ENCODE measurements around the gene RPS6KA6. TPM values are rescaled to one million over a fixed set of nuclear protein-coding genes. Genes with fewer than 3 reads are reported as not detected.

Gene RPS6KA6
- total RNA-seq, 1 donor = 4.0 TPM

DNA sequence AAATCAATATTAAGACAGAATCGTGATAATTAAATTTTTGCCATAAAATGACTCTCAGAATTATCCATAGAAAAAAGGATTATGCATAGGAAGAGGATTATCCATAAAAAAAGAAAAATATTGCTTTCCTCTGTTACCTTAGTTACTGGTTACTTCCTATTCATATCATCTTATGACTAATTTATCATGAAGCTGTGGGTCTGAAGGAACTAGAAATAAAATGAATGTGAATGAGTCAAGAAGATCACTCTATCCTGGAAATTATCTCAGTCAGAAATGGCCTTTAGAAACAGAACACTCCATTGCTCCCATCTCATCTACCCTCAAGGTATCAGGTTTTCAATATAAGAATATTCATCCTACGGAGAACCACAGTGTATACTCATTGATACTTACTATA is 19.4 kb downstream of the RPS6KA6 start:
- Histone ChIP-seq H3K9me3 (ENCODE audit: low read depth, low read length) (no peaks in the 10 kb centered on the region), H3K4me2 (ENCODE audit: insufficient read depth, low read length) (peak overlapping the region; percentile 28), H3K4me1 (ENCODE audit: insufficient read depth, low read length) (peaks cover 15% of the 10 kb centered on the region), H3K27ac (ENCODE audit: low read depth, low read length) (peak overlapping the region; percentile 73), H2AFZ (ENCODE audit: low read length) (no peak overlapping the region), H3K27me3 (ENCODE audit: insufficient read depth, low read length) (no peaks in the 10 kb centered on the region), H3K36me3 (ENCODE audit: insufficient read depth, low read length) (no peaks in the 10 kb centered on the region), H3K79me2 (ENCODE audit: insufficient read depth, low read length) (no peaks in the 10 kb centered on the region), H3K4me3 (ENCODE audit: insufficient read depth, low read length) (no peak overlapping the region), H4K20me1 (ENCODE audit: insufficient read depth, low read length) (no peaks in the 10 kb centered on the region)
- TF ChIP-seq, protein P1, sequence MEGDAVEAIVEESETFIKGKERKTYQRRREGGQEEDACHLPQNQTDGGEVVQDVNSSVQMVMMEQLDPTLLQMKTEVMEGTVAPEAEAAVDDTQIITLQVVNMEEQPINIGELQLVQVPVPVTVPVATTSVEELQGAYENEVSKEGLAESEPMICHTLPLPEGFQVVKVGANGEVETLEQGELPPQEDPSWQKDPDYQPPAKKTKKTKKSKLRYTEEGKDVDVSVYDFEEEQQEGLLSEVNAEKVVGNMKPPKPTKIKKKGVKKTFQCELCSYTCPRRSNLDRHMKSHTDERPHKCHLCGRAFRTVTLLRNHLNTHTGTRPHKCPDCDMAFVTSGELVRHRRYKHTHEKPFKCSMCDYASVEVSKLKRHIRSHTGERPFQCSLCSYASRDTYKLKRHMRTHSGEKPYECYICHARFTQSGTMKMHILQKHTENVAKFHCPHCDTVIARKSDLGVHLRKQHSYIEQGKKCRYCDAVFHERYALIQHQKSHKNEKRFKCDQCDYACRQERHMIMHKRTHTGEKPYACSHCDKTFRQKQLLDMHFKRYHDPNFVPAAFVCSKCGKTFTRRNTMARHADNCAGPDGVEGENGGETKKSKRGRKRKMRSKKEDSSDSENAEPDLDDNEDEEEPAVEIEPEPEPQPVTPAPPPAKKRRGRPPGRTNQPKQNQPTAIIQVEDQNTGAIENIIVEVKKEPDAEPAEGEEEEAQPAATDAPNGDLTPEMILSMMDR (IDR thresholded peaks at IDR 0.05; ENCODE audit: extremely low read depth, low read depth, low read length) = no peak
- no peak for DNase-seq (ENCODE audit: insufficient read length, low spot score, missing footprints)

DNA sequence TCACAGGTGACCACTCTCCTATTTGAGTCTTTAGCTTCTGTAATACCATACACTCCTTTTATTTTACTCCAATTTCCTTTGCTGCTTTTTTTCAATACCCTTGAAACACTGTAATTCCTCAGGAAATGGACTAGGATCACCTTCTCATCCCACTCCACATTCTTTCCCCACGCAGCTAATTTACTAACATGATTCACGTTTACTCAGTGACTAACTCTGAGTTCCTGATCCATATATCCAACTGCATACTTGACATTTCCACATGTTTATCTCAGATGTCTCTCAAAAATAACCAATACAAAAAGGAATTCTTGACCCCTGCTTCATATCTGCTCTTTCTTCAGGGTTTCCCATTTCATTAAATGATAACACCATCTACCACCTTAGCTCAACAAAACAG is 19.9 kb downstream of the RPS6KA6 start:
- Histone ChIP-seq H3K9me3 (ENCODE audit: low read depth, low read length) (no peaks in the 10 kb centered on the region), H2AFZ (ENCODE audit: low read length) (no peak overlapping the region), H3K27ac (ENCODE audit: low read depth, low read length) (peak overlapping the region; percentile 73), H3K4me1 (ENCODE audit: insufficient read depth, low read length) (peaks cover 15% of the 10 kb centered on the region), H3K79me2 (ENCODE audit: insufficient read depth, low read length) (no peaks in the 10 kb centered on the region), H3K27me3 (ENCODE audit: insufficient read depth, low read length) (no peaks in the 10 kb centered on the region), H4K20me1 (ENCODE audit: insufficient read depth, low read length) (no peaks in the 10 kb centered on the region), H3K4me3 (ENCODE audit: insufficient read depth, low read length) (no peak overlapping the region), H3K4me2 (ENCODE audit: insufficient read depth, low read length) (peak overlapping the region; percentile 28), H3K36me3 (ENCODE audit: insufficient read depth, low read length) (no peaks in the 10 kb centered on the region)
- TF ChIP-seq, protein P1 (IDR thresholded peaks at IDR 0.05; ENCODE audit: extremely low read depth, low read depth, low read length) = no peak
- DNase-seq (ENCODE audit: insufficient read length, low spot score, missing footprints) = no peak

DNA sequence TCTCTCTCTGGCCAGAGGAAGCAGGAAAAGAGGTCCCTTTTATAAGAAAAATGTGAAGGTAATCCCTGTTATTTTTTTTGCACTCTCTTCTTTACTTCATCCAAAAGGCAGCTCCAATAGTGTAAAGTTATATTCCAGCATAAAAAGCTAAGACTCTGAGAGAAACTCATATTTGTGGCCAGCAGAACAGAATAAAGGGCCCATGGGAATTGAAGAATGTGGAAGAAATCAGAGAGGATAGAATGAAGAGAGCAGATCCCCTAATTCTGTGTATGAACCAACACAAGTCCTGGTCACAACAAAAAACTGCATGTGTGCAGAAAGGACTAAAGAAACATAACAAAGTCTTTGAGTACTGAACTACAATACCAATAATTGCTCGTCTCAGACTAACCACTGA is 22.3 kb downstream of the RPS6KA6 start:
- H3K27me3 ChIP-seq (ENCODE audit: insufficient read depth, low read length) = no peaks in the 10 kb centered on the region
- no peaks in the 10 kb centered on the region for H3K9me3 ChIP-seq (ENCODE audit: low read depth, low read length)
- peak overlapping the region; percentile 38 for H3K4me3 ChIP-seq (ENCODE audit: insufficient read depth, low read length)
- no peaks in the 10 kb centered on the region for H4K20me1 ChIP-seq (ENCODE audit: insufficient read depth, low read length)
- H3K79me2 ChIP-seq (ENCODE audit: insufficient read depth, low read length) = no peaks in the 10 kb centered on the region
- no peak overlapping the region for H2AFZ ChIP-seq (ENCODE audit: low read length)
- DNase-seq (ENCODE audit: insufficient read length, low spot score, missing footprints) = no peak
- peak overlapping the region; percentile 72 for H3K4me2 ChIP-seq (ENCODE audit: insufficient read depth, low read length)
- H3K36me3 ChIP-seq (ENCODE audit: insufficient read depth, low read length) = no peaks in the 10 kb centered on the region
- TF ChIP-seq, protein P1 (IDR thresholded peaks at IDR 0.05; ENCODE audit: extremely low read depth, low read depth, low read length) = no peak
- H3K4me1 ChIP-seq (ENCODE audit: insufficient read depth, low read length) = peaks cover 15% of the 10 kb centered on the region
- peak overlapping the region; percentile 78 for H3K27ac ChIP-seq (ENCODE audit: low read depth, low read length)

DNA sequence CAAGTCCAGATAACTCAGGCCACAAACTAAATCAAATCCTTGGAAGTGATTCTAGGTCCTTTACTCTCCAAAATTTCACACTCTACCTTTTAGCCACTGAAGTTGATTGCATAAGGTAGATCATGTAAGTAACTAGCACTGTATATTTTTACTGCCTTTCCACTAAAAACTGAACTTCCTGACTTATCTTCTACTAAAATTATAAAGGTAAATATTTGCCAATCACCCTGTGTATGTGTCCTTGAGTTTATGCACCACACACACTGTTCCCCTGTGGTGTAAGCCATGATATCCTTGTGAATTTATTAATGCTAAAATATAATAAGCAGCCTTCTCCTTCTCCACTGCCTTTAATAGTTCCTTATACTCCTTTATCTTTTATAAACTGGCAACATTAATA is 25.6 kb downstream of the RPS6KA6 start:
- Histone ChIP-seq H2AFZ (ENCODE audit: low read length) (no peak overlapping the region), H3K4me1 (ENCODE audit: insufficient read depth, low read length) (peaks cover 9% of the 10 kb centered on the region), H3K4me3 (ENCODE audit: insufficient read depth, low read length) (no peak overlapping the region), H3K9me3 (ENCODE audit: low read depth, low read length) (no peaks in the 10 kb centered on the region), H3K27ac (ENCODE audit: low read depth, low read length) (no peak overlapping the region), H3K27me3 (ENCODE audit: insufficient read depth, low read length) (no peaks in the 10 kb centered on the region), H4K20me1 (ENCODE audit: insufficient read depth, low read length) (no peaks in the 10 kb centered on the region), H3K4me2 (ENCODE audit: insufficient read depth, low read length) (no peak overlapping the region), H3K79me2 (ENCODE audit: insufficient read depth, low read length) (no peaks in the 10 kb centered on the region), H3K36me3 (ENCODE audit: insufficient read depth, low read length) (no peaks in the 10 kb centered on the region)
- DNase-seq (ENCODE audit: insufficient read length, low spot score, missing footprints) = no peak
- TF ChIP-seq, protein P1 (IDR thresholded peaks at IDR 0.05; ENCODE audit: extremely low read depth, low read depth, low read length) = no peak
